Right lobe of liver (tissue), 6 donors: ENCODE data around the gene EXOC3L1. TPM values are rescaled to one million over a fixed set of nuclear protein-coding genes. Genes with fewer than 3 reads are reported as not detected.

Source experiments
- ATAC-seq, 4 donors: fragments of 200-7000 bp; cut with Tn5 transposase; one replicate each; pipeline ENCODE4 v1.9.1; 2020; ENCODE audit warnings: mild to moderate bottlenecking in 4 of 4, moderate library complexity in 4 of 4
- DNase-seq, 3 donors: peaks; one replicate each; pipeline ENCODE4 v3.0.0-alpha.2; 2020
- H3K27ac ChIP-seq, 3 donors: fragments of 200-600 bp; one replicate each; pipeline ENCODE4 v1.8.0; 2022
- H3K27me3 ChIP-seq, 2 donors: fragments of 200-600 bp; one replicate each; pipeline ENCODE4 v1.8.0; 2022
- H3K36me3 ChIP-seq, 4 donors: fragments of 200-600 bp; sonication (generic) in 1 of 4; one replicate each; pipeline versions ENCODE4 v1.5.1 to v1.8.0; 2017 to 2022; ENCODE audit warnings: control low read depth in 1 of 4
- H3K4me1 ChIP-seq, 4 donors: fragments of 200-600 bp; sonication (generic) in 1 of 4; one replicate each; pipeline versions ENCODE4 v1.5.1 to v1.8.0; 2017 to 2022; ENCODE audit warnings: control low read depth in 1 of 4
- H3K4me3 ChIP-seq, 3 donors: fragments of 200-600 bp; one replicate each; pipeline ENCODE4 v1.8.0; 2022
- H3K9me3 ChIP-seq, 4 donors: fragments of 200-600 bp; sonication (generic) in 1 of 4; one replicate each; pipeline versions ENCODE4 v1.5.1 to v1.8.0; 2017 to 2022; ENCODE audit warnings: control low read depth in 1 of 4
- CTCF ChIP-seq, 4 donors: fragments of 200-600 bp in 3 of 4; fragments of 450-650 bp in 1 of 4; IDR thresholded peaks; one replicate each; pipeline versions ENCODE4 v1.5.1 to v1.8.0; 2016 to 2022; ENCODE audit warnings: antibody characterized with exemption in 4 of 4, mild to moderate bottlenecking in 2 of 4
- POLR2A ChIP-seq: fragments of 450-650 bp; IDR thresholded peaks from one replicate; pipeline ENCODE4 v1.6.1; 2017; ENCODE audit warnings: antibody characterized with exemption, mild to moderate bottlenecking
- WGBS: methylation state at CpG from one replicate; pipeline ENCODE4 v1.1.6; 2018; ENCODE audit warnings: low coverage, low lambda C conversion rate; ENCODE audit not compliant: insufficient coverage; ENCODE audit errors: missing lambda C conversion rate; 5-methylcytosine and 5-hydroxymethylcytosine counted together
- intact Hi-C, 2 donors: fragments of 100-400 bp; cut with DNase I; formaldehyde crosslinking; loops; one replicate each; pipeline versions ENCODE4 v1.11.2 to v1.14.1; 2022
- total RNA-seq, 6 experiments: library from RNA; depleted of rRNA in 2 of 6; stranded (reverse); fragments of >200 nt in 2 of 6; fragmentation: NEBNext Ultra II Directional in 3 of 6; extraction: Animal tissue kit (Norgen Biotek cat#: 25700) in 3 of 6; gene quantifications; one replicate each; pipeline versions ENCODE4 v1.1.0 to v1.2.4, GENCODE V29; 2016 to 2023
- donor health status: DM: no; HTN: yes; CAD: no.
- donor health status: DM: no; HTN: no; CAD: no.
- donor health status: DM: no; HTN: no; CAD: no.
- donor health status: DM: no; HTN: yes; CAD: no.
- donor health status: DM: no; HTN: yes; CAD: no.

The EXOC3L1 gene
- total RNA-seq, 6 experiments from 2014 or later = 1.8 to 4.3 (median 2.5) TPM

- Histone ChIP-seq H3K27me3 (no peaks in the 10 kb centered on the region), H3K4me3 (no peak overlapping the region), H3K9me3 (no peaks in the 10 kb centered on the region), H3K27ac (no peak overlapping the region), H3K36me3 (peaks cover 0 to 12% (median 1%) of the 10 kb centered on the region in 4 donors), H3K4me1 (peaks cover 0 to 7% (median 0%) of the 10 kb centered on the region in 4 donors)
- DNase-seq (no peak), ATAC-seq (no peak)
- intact Hi-C loops = no loop called here
- TF ChIP-seq CTCF (IDR thresholded peaks at IDR 0.05) = no peak
- TF ChIP-seq POLR2A = no peak
- 84% methylated on average over 7 of the region's 23 CpGs for WGBS
Measured at GRCh38 chr16:67202956-67203493, 13.1 kb upstream of the EXOC3L1 start.

- no peaks in the 10 kb centered on the region for H3K27me3 ChIP-seq
Measured at GRCh38 chr16:67202426-67202825, 12.5 kb upstream of the EXOC3L1 start.

GRCh38 chr16:67201411-67202345 is 11.7 kb upstream of the EXOC3L1 start:
- Histone ChIP-seq H3K36me3 (peaks cover 0 to 21% (median 1%) of the 10 kb centered on the region in 4 donors), H3K4me3 (no peak overlapping the region), H3K9me3 (no peaks in the 10 kb centered on the region), H3K4me1 (peaks cover 0 to 7% (median 0%) of the 10 kb centered on the region in 4 donors), H3K27me3 (no peaks in the 10 kb centered on the region), H3K27ac (no peak overlapping the region)
- 97% methylated on average over 5 of the region's 40 CpGs for WGBS
- intact Hi-C loops = no loop called here
- DNase-seq (no peak), ATAC-seq (no peak)
- TF ChIP-seq CTCF (IDR thresholded peaks at IDR 0.05) (no peak), POLR2A (no peak)

More at GRCh38 chr16:67202426-67202825, 12.5 kb upstream of the EXOC3L1 start:
- no CpG with 5 or more reads among the region's 12 CpGs for WGBS
- Histone ChIP-seq H3K4me3 (no peak overlapping the region), H3K9me3 (no peaks in the 10 kb centered on the region), H3K4me1 (peaks cover 0 to 7% (median 0%) of the 10 kb centered on the region in 4 donors), H3K27ac (no peak overlapping the region), H3K36me3 (peaks cover 0 to 14% (median 1%) of the 10 kb centered on the region in 4 donors)
- TF ChIP-seq POLR2A (no peak), CTCF (IDR thresholded peaks at IDR 0.05) (no peak)
- intact Hi-C loops = no loop called here
- no peak for DNase-seq
- no peak for ATAC-seq

GRCh38 chr16:67200491-67200890 is 10.6 kb upstream of the EXOC3L1 start:
- H3K9me3 ChIP-seq = no peaks in the 10 kb centered on the region
- ATAC-seq = no peak
- no peak overlapping the region for H3K27ac ChIP-seq
- TF ChIP-seq CTCF (IDR thresholded peaks at IDR 0.05) (no peak), POLR2A (no peak)
- H3K4me3 ChIP-seq = no peak overlapping the region
- peaks cover 0 to 32% (median 8%) of the 10 kb centered on the region in 4 donors for H3K36me3 ChIP-seq
- peaks cover 0 to 7% (median 0%) of the 10 kb centered on the region in 4 donors for H3K4me1 ChIP-seq
- WGBS = no CpG with 5 or more reads among the region's 8 CpGs
- no peak for DNase-seq
- H3K27me3 ChIP-seq = no peaks in the 10 kb centered on the region
- intact Hi-C loops = no loop called here
